ENCODE data around the gene CD101.
"Not testable (repeated sequence)": the region's sequence is repeated elsewhere in the genome, so short reads cannot be mapped to it uniquely, and the experiment has no call there.

CD101 gene, protein sequence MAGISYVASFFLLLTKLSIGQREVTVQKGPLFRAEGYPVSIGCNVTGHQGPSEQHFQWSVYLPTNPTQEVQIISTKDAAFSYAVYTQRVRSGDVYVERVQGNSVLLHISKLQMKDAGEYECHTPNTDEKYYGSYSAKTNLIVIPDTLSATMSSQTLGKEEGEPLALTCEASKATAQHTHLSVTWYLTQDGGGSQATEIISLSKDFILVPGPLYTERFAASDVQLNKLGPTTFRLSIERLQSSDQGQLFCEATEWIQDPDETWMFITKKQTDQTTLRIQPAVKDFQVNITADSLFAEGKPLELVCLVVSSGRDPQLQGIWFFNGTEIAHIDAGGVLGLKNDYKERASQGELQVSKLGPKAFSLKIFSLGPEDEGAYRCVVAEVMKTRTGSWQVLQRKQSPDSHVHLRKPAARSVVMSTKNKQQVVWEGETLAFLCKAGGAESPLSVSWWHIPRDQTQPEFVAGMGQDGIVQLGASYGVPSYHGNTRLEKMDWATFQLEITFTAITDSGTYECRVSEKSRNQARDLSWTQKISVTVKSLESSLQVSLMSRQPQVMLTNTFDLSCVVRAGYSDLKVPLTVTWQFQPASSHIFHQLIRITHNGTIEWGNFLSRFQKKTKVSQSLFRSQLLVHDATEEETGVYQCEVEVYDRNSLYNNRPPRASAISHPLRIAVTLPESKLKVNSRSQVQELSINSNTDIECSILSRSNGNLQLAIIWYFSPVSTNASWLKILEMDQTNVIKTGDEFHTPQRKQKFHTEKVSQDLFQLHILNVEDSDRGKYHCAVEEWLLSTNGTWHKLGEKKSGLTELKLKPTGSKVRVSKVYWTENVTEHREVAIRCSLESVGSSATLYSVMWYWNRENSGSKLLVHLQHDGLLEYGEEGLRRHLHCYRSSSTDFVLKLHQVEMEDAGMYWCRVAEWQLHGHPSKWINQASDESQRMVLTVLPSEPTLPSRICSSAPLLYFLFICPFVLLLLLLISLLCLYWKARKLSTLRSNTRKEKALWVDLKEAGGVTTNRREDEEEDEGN

DNA sequence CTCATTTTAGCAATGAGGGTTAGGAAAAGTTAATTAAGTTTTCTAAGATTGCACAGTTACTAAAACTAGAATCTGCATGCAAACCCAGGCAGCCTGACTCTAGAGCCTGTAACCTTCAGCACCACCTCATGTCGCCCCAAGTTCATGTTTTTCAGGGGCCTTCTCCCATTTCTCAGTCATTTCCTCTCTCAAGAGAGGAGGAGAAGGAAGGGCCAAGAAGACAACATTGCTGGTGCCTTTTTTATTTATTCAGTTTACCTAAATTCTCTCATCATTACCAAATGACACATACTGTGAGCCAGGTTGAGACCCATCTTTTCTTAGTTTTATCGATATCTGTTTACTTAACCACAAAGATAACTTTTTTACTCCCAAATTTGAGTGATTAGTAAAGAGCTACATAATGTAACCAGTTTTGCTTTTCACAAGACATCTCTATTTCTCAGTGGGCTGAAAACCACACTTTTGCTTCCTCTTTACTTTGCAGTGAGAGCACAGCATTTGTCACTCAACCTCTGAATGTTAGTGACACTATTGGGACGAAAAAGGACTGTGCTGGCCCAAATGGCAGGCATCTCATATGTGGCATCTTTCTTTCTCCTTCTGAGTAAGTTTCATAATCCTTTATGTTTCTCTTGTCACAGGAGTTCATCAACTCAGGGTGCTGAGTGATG is at the start of gene CD101:
TSS of gene CD101 (plus strand) at position 507 of the 674 bp plus-strand sequence. CDS start at position 565, 58 bp downstream.
- no peak for DNase-seq

DNA sequence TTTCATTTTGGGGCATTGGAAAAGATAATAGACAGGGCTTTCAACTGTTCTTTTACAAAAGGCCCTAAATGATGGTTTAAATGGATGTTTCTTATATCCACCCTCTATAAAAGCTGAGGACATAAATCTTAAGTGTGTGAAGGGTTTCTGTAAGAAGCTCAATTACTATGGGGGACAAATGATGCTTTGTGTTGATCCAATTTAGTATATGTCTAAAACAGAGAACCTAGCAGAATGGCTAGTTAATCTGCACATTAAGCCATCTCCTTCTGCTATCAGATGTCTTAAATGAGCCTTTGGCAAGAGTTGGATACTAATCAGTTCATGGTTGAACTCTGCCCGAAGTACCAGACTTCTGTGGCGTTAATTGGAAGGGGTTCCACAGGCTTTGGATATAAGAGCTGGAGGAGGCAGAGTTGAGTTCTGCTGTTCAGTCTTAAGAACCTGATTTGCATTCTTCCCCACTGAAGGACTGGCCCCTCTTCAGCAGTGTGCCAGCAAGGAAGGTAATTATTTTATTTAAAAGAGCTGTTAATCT is 48.8 kb upstream of the CD101 start:
- DNase-seq = no peak

DNA sequence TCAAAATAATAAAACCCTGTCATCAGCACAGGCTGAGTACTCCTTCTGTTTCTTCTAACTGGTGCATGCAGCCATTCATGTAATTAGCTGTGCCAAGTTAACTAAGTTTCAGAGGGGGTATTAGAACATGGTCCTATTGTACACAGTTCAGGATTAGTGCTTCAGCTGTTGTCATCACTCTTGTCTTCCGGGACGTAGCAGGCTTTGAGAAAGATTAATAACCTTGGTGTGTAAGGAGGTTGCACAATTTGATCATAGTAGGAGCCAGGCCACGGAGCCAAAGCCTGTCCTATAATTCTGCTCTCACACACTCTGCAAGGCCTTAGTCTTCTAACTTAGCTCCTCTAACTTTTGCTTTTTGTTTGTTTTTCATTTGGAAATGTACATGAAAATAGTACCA is 47.1 kb upstream of the CD101 start:
- DNase-seq = no peak

DNA sequence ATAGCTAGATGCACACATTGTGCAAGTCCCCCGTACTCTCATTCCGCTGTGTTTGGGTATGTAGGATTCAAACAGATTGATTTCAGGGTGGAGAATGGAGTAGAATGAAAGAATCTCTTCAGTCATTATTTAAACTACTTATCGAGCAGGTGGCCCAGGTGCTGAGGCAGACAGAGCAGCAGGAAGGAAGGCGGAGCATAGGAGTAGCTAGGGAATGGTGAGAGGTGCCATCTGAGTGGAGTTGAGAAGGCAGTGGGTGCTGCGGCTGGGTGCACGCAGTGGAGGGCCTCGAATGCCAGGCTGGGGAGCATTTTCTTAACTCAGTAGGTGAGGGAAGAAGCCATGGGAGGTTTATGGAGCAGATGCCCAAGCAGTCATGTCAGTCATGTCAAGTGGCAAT is 45.2 kb upstream of the CD101 start:
- no peak for DNase-seq

DNA sequence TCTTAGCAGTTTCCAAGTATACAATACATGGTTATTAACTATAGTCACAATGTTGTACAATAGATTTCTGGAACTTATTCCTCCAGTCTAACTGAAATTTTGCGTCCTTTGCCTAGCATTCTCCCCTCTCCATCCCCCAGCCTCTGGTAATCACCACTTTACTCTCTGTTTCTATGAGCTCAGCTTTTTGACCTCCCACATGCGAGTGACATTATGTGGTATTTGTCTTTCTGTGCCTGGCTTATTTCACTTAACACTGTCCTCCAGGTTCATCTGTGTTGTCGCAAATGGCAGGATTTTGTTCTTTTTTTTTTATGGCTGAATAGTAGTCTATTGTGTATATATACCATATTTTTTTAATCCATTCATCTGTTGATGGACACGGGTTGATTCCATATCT is 43.9 kb upstream of the CD101 start:
- no peak for DNase-seq

DNA sequence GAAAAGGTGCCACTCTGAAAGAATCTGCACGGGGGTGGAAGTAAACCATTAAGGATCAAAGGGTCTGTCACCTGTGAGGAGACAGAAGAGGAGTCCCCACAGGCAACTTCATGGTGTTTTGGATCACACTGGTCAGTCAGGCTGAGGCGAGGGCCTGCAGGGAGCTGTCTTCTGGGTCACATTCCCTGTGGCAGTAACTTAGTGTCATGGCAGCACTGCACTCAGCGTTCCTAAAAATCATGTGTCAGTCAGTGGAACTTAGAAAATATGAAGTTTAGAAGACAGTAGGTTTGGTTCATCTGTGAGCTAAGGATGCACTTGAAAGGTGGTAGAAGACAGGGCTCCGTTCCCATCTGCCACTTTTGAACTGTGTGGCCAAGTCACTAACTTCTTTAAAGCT is 43.5 kb upstream of the CD101 start:
- DNase-seq = no peak

DNA sequence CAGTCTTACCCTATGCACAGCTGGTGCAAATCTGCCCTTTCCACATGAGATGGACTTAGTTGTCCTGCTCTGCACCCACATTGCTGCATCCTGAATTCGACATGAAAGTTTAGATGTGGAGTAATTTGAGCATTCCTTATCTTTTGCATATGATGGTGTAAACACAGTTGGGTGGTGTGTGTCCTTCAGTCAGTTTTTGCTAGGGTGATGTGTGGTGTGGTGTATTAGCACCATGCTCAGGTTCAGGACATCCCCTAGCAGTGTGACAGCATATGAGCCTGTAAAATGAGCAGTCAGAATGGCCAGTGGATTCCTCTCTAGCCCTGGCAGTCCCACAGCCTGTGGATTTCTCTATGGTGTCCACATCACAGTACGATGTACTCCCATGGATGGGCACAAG is 42.6 kb upstream of the CD101 start:
- no peak for DNase-seq

DNA sequence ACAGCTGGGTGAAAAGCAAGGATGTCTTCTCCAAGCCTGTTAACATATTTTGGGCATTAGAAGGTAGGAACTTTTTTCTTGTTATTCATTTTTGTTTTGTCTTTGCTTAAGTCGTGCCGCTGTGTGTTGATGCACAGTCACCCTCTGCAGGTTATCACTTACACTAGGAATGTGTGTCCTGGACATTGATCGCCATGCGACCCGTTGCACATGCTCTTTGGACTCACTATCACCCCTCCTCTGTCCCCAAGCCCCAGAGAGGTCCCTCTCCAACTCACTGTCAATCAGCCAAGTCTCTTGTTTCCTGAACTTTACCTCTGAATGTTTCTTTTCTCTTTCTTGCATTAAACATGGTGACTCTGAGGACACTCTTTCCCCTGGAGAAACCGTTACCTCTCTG is 40.0 kb upstream of the CD101 start:
- no peak for DNase-seq

DNA sequence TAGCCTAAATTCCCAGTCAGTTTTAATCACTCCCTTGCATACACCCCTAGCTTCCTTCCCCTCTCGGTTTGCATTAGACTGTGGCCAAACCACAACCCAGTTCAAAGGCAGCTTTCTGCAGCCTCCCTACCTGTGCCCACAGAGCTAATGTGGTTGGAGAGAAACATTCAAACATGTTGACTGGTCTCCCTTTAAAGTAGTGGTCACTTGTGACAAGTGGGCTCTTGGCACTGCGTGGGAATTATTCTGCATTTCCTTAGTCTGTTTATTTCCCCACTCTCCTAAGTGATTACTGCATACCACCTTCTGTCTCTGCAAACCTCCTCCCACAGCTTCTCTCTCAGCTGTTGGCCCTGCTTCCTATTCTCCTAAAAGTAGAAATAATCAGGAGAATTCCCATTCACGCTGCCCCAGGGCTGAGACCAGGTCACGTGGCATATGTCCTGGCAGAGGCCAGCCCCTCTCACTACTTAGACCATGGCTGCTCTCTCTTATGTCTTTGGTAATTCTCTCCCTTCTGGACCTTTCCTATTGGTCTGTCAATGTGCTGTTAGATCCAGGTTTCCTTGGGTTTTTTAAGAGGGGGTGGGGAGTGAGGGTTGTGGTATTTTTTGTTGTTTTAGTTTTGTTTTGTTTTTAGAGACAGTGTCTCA is 38.4 kb upstream of the CD101 start:
- no peak for DNase-seq

DNA sequence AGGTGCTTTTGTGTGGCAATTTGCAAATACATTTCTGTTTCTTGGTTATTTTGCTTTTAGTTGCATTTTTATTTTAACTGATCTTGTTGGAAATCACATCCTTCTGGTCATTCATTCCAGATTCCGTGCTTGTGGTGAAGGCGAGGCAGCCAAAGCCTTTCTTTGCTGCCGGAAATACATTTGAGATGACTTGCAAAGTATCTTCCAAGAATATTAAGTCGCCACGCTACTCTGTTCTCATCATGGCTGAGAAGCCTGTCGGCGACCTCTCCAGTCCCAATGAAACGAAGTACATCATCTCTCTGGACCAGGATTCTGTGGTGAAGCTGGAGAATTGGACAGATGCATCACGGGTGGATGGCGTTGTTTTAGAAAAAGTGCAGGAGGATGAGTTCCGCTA is 34.8 kb upstream of the CD101 start:
- DNase-seq = no peak

DNA sequence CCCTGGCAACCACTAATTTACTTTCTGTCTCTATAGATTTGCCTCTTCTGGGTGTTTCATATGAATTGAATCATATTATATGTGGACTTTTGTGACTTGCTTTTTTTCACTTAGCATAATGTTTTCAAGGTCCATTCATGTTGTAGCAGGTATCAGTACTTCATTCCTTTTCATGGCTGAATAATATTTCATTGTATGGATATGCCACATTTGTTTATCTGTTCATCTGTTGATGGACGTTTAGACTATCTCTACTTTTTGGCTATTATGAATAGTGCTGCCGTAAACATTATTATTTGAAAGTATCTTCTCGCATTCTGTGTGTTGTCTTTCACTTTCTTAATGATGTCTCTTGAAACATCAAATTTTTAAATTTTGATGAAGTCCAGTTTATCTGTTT is 32.8 kb upstream of the CD101 start:
- DNase-seq = no peak

DNA sequence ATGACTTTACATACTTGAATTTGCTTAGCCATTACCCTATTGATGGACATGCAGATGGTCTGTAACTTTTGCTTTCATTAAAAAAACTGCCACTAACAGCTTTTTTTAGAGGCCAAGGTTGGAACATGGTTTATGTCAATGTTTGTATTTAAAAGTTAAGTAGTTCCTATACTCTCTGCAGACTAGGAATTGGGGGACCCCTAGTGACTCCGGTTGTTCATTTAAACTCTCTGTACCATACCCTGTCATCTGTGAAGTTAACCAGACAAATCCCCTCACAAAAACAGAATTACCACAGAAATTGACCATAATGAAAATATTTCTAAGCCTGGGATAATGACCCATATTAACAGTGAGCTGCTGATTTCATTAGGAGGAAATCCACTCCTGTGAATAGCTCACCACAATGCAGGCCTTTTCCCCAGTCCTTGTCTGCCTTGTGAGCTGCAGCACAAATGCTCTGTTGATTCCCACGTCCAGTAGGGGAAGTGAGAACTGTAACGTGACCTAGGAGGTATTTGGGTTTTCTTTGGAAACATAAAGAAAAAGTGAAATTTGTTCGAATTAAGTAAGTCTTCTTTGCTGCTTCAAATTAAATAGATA is 30.2 kb upstream of the CD101 start:
- DNase-seq = no peak

DNA sequence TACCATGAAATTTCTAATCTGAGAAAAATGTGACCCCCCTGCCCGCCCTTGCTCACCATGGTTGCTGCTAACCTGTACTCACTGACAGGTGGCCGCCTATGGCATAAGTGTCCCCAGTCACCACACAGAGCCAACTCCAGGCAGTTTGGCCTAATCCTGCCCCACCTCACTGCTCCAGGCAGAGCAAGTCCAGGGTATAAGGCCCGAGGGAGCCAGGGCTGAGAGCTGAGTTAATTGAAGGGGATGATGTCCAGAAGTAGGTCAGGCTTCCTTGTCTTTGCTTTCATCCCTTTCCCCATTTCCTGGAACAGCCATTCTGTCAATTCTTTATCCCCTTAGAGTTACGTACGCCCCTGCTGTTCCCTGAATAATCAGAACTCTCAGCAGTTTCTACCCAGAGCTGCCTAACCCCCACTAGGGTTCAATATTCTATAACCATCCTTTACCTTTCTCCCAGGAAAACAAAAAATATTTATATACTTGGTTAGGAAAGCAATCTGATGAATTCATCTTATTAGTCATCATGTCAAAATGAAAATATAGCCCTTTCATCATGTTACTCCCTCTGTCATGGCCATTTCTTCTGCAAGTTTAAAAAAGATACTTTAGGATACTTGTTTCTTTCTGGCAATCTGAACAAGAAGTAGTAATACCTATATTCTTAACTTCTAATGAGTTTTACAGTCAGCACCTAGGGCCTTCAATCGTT is 29.4 kb upstream of the CD101 start:
- no peak for DNase-seq

DNA sequence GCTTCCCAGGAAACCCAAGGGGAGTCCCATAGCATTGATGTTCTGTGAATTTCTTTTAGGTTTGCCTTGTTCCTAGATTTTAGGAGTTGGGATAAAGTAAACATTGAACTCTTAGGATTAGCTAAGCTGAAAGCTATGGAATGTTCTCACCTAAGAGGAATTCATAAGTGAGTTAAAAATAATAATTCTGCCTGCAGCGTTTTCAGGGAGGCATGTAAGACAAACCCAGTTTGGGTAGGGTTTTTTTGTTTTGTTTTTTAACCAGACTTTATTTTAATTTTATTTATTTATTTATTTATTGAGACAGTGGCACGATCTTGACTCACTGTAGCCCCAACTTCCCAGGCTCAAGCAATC is 28.9 kb upstream of the CD101 start:
- DNase-seq = no peak

DNA sequence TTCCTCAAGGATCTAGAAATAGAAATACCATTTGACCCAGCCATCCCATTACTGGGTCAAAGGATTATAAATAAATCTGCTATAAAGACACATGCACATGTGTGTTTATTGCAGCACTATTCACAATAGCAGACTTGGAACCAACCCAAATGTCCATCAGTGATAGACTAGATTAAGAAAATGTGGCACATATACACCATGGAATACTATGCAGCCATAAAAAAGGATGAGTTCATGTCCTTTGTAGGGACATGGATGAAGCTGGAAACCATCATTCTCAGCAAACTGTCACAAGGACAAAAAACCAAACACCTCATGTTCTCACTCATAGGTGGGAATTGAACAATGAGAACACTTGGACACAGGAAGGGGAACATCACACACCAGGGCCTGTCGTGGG is 21.3 kb upstream of the CD101 start:
- not testable (repeated sequence) for DNase-seq

DNA sequence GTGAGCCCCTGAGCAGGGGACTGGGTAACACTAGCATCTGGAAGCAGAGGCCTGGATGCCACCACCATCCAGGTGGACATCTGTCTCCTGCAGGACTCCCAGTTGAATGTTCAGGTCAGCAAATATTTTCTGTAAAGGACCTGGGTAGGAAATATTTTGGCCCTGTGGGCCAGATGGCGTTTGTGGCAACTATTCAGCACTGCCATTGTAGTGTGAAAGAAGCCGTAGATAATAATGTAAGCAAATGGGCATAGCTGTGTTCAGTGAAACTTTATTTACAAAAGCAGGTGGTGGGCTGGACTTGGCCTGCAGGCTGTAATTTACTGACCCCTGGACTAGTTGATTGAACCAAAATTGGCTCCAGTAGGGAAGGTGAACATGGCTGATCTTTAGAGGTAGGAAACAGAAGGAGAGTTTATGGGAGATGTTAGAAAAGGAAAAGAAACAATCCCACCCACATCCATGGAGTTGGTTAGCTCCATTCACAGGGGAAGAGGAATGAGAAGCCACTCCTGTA is 20.0 kb upstream of the CD101 start:
- DNase-seq = no peak

DNA sequence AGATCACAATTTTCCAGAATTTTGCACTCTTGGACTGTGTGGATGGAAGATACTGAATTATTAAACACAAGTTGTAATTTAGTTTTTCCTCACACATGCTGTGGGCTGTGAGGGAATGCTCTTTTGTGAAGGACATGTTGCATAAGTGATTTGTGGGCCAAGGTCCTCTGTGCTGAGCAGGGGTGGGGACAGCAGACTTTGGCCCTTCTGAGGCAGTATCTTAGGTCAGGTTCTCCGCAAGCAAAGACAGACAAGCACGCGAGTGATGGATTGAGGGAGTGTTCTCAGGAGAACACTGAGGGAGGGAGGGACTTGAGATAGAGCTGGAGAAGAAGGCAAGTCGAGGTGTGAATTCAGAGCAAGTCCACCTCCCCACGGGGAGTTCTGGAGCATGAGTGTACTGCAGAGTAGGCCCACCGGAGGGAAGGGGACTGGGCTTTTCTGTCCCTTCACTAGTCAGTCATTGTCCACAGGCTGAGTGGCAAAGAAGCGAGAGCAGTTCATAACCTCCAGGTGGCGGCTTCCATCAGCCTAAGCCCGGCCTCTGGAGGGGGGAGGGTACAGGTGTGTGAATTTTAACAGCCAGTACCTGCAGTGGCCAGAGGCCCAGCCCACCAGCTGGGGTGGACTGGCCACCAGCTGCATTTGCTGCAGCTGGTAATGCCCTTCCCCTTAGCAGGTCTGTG is 19.1 kb upstream of the CD101 start:
- DNase-seq = no peak

DNA sequence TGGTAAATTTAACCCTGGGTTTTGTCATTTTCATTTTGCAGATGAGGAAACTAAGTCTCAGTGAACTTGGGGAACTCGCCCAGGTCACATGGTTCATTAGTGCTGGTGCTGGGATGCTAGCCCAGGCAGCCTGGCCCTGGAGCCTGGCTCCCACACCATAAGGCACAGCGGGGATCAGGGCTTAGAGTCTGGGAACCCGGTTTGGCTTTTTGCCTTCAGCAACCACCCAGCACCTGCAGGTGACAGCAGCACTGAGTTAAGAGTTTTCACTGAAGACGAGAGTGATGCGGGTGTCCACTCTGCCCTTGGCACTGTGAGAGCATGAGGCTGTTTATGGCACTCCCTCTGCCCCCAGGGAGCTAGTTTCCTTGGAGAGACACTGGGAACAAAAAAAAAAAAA is 18.4 kb upstream of the CD101 start:
- no peak for DNase-seq

DNA sequence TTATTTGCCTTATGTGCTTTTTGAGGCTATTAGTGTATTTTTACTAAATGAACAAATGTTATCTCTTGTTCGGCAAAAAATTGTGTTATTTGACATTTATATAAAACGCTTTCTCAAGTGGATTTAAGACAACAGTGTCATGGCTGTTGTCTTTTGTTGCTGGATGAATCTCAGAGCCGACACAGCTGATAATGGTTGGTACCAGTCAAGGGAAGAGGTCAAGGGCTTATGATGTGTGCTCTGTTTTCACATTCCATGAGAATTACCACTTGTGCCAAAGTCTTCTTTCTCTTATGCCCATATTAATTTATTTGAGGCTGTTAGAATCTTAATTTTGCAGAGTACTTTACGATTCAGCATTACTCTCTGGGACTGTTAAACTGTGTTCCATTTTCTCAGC is 17.9 kb upstream of the CD101 start:
- no peak for DNase-seq

DNA sequence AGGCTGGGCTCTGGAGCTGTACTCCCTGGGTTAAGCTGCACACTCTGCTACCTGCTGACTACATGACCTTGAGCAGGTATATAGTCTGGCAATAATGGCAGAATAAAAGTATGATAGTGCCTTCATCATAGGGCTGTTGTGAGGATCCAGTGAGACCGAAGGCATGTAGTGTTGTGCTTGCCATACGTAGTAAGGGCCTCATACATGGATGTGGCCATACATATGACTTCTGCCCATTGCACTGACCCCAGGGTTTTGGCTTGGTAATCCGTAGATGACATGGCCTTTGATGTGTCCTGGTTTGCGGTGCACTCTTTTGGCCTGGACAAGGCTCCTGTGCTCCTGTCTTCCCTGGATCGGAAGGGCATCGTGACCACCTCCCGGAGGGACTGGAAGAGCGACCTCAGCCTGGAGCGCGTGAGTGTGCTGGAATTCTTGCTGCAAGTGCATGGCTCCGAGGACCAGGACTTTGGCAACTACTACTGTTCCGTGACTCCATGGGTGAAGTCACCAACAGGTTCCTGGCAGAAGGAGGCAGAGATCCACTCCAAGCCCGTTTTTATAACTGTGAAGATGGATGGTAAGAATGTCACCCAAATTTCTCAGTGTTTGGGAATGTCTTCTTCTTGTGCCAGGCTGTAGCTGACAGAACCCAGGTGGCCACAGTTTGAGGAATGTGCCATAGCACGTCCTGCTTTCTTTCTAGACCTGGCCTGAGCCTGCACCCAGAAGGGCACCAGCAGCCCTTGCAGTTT is 17.0 kb upstream of the CD101 start:
- no peak for DNase-seq
